Measurements from ENCODE around the gene CTNNBIP1. TPM values are rescaled to one million over a fixed set of nuclear protein-coding genes. Genes with fewer than 3 reads are reported as not detected.

The CTNNBIP1 gene
- total RNA-seq, 4 donors from 2014 or later = 24.0 to 30.5 (median 28.5) TPM

- TF ChIP-seq CTCF (IDR thresholded peaks at IDR 0.05) (no peak), POLR2A (IDR thresholded peaks at IDR 0.05) (no peak)
- Histone ChIP-seq H3K27me3 (no peaks in the 10 kb centered on the region), H3K4me1 (peaks cover 0 to 20% (median 3%) of the 10 kb centered on the region in 4 donors), H3K4me3 (no peak overlapping the region), H3K9me3 (no peaks in the 10 kb centered on the region), H3K27ac (peak overlapping the region in 2 of 4 donors; percentile 76 to 87), H3K36me3 (no peaks in the 10 kb centered on the region)
- DNase-seq = peak in 1 of 3 donors; percentile 28
Observed at GRCh38 chr1:9842073-9842711, 67.9 kb downstream of the CTNNBIP1 start.

GRCh38 chr1:9841460-9841859 is 68.6 kb downstream of the CTNNBIP1 start:
- Histone ChIP-seq H3K27me3 (no peaks in the 10 kb centered on the region), H3K4me3 (no peak overlapping the region), H3K27ac (no peak overlapping the region), H3K36me3 (no peaks in the 10 kb centered on the region), H3K9me3 (no peaks in the 10 kb centered on the region), H3K4me1 (peaks cover 0 to 20% (median 3%) of the 10 kb centered on the region in 4 donors)
- no peak for DNase-seq
- TF ChIP-seq CTCF (IDR thresholded peaks at IDR 0.05) = no peak
- TF ChIP-seq POLR2A (IDR thresholded peaks at IDR 0.05) = no peak

- no peak for DNase-seq
- H3K27ac ChIP-seq = no peak overlapping the region
- no peak overlapping the region for H3K4me3 ChIP-seq
- no peaks in the 10 kb centered on the region for H3K36me3 ChIP-seq
- H3K9me3 ChIP-seq = no peaks in the 10 kb centered on the region
- no peak for TF ChIP-seq POLR2A (IDR thresholded peaks at IDR 0.05)
- no peak for TF ChIP-seq CTCF (IDR thresholded peaks at IDR 0.05)
- H3K4me1 ChIP-seq = peaks cover 0 to 31% (median 3%) of the 10 kb centered on the region in 4 donors
- H3K27me3 ChIP-seq = no peaks in the 10 kb centered on the region
Observed at GRCh38 chr1:9840176-9840575, 69.9 kb downstream of the CTNNBIP1 start.

GRCh38 chr1:9838946-9839345 is 71.1 kb downstream of the CTNNBIP1 start:
- H3K27me3 ChIP-seq = no peaks in the 10 kb centered on the region
- no peak overlapping the region for H3K4me3 ChIP-seq
- H3K9me3 ChIP-seq = no peaks in the 10 kb centered on the region
- DNase-seq = no peak
- H3K4me1 ChIP-seq = peaks cover 0 to 31% (median 3%) of the 10 kb centered on the region in 4 donors
- no peaks in the 10 kb centered on the region for H3K36me3 ChIP-seq
- TF ChIP-seq POLR2A (IDR thresholded peaks at IDR 0.05) (no peak), CTCF (IDR thresholded peaks at IDR 0.05) (no peak)
- H3K27ac ChIP-seq = no peak overlapping the region

GRCh38 chr1:9836632-9836960 is 73.5 kb downstream of the CTNNBIP1 start:
- H3K36me3 ChIP-seq = no peaks in the 10 kb centered on the region
- DNase-seq = no peak
- H3K27ac ChIP-seq = peak overlapping the region in 1 of 4 donors; percentile 65
- TF ChIP-seq POLR2A (IDR thresholded peaks at IDR 0.05) (no peak), CTCF (IDR thresholded peaks at IDR 0.05) (no peak)
- H3K27me3 ChIP-seq = no peaks in the 10 kb centered on the region
- H3K4me1 ChIP-seq = peaks cover 0 to 11% (median 0%) of the 10 kb centered on the region in 4 donors
- H3K4me3 ChIP-seq = no peak overlapping the region
- H3K9me3 ChIP-seq = no peaks in the 10 kb centered on the region
